GM10266 (cell line): ENCODE data around the gene ING4.

Experiments
- DNase-seq: peaks from one replicate; pipeline ENCODE4 v3.0.0; 2012; ENCODE audit errors: extremely low spot score
- CTCF ChIP-seq: IDR thresholded peaks from 2 replicates; pipeline ENCODE4 v1.5.1; 2012; ENCODE audit warnings: mild to moderate bottlenecking, low read depth; ENCODE audit not compliant: control insufficient read depth, insufficient read depth; ENCODE audit errors: missing control alignments

The ING4 gene

GRCh38 chr12:6612652-6613014, 50.3 kb downstream of the ING4 start:
- no peak for DNase-seq
- TF ChIP-seq CTCF, result no peak

- TF ChIP-seq CTCF, result no peak
- DNase-seq, result no peak
Measured at GRCh38 chr12:6612247-6612646, 50.7 kb downstream of the ING4 start.

- no peak for TF ChIP-seq CTCF
- DNase-seq, result no peak
Measured at GRCh38 chr12:6608592-6609281, 54.2 kb downstream of the ING4 start.

- TF ChIP-seq CTCF, result no peak
- DNase-seq, result peak; percentile 73
Measured at GRCh38 chr12:6607751-6608591, 54.9 kb downstream of the ING4 start.

GRCh38 chr12:6606331-6607131, 56.4 kb downstream of the ING4 start:
- peak; percentile 67 for DNase-seq
- no peak for TF ChIP-seq CTCF

- no peak for TF ChIP-seq CTCF
- DNase-seq, result no peak
Measured at GRCh38 chr12:6605421-6606330, 57.2 kb downstream of the ING4 start.
